HepG2 (cell line): Measurements from ENCODE around the gene ZSWIM5. TPM values are rescaled to one million over a fixed set of nuclear protein-coding genes. Genes with fewer than 3 reads are reported as not detected.

Experiments
- FOXA3 ChIP-seq: IDR thresholded peaks from 2 replicates; pipeline ENCODE4 v1.6.1; 2016; ENCODE audit warnings: missing genetic modification reagents, missing compliant biosample characterization
- FOXK2 ChIP-seq: fragments of 450-650 bp; IDR thresholded peaks from 2 replicates; pipeline ENCODE4 v1.6.1; 2016
- FOXP1 ChIP-seq, 2 experiments: fragments of 450-650 bp in 1 of 2; IDR thresholded peaks; 2 replicates each; pipeline ENCODE4 v1.6.1; 2017 to 2018; ENCODE audit warnings: antibody characterized with exemption in 1 of 2
- HNRNPK ChIP-seq: fragments of 200-400 bp; formaldehyde crosslinking; IDR thresholded peaks from 2 replicates; pipeline ENCODE4 v1.6.1; 2018; ENCODE audit warnings: low read length, low read depth, moderate library complexity, mild to moderate bottlenecking; ENCODE audit not compliant: poor library complexity, severe bottlenecking
- MAFF ChIP-seq: IDR thresholded peaks from 2 replicates; pipeline ENCODE4 v1.6.1; 2011; ENCODE audit warnings: low read depth, low read length, improper control_type of control experiment
- MEF2D ChIP-seq: sonication (generic); formaldehyde crosslinking; IDR thresholded peaks from 2 replicates; pipeline ENCODE4 v1.5.1; 2020; ENCODE audit warnings: mild to moderate bottlenecking, missing genetic modification reagents
- MZF1 ChIP-seq: sonication (generic); formaldehyde crosslinking; IDR thresholded peaks from 2 replicates; pipeline ENCODE4 v1.8.1; 2023; ENCODE audit warnings: mild to moderate bottlenecking, missing genetic modification reagents, borderline replicate concordance
- RARA ChIP-seq: IDR thresholded peaks from 2 replicates; pipeline ENCODE4 v1.6.1; 2016; ENCODE audit warnings: missing genetic modification reagents, missing compliant biosample characterization
- SIN3B ChIP-seq: fragments of 150-350 bp; IDR thresholded peaks from 2 replicates; pipeline ENCODE4 v1.6.1; 2014; ENCODE audit warnings: low read length
- THAP9 ChIP-seq: sonication (generic); formaldehyde crosslinking; IDR thresholded peaks from 2 replicates; pipeline ENCODE4; 2020; ENCODE audit warnings: missing genetic modification reagents, mild to moderate bottlenecking, borderline replicate concordance
- TMF1 ChIP-seq: sonication (generic); formaldehyde crosslinking; IDR thresholded peaks from 2 replicates; pipeline ENCODE4 v1.8.1; 2022; ENCODE audit warnings: low read depth, missing genetic modification reagents
- ZNF136 ChIP-seq: sonication (generic); formaldehyde crosslinking; IDR thresholded peaks from 2 replicates; pipeline ENCODE4 v1.8.1; 2022; ENCODE audit warnings: low read depth, mild to moderate bottlenecking, moderate library complexity, missing genetic modification reagents
- ZNF672 ChIP-seq: sonication (generic); formaldehyde crosslinking; IDR thresholded peaks from 2 replicates; pipeline ENCODE4 v1.8.1; 2022; ENCODE audit warnings: missing genetic modification reagents
- polyA plus RNA-seq, 8 experiments: library from polyadenylated mRNA; depleted of rRNA in 3 of 8; stranded (reverse) in 7 of 8; unstranded in 1 of 8; fragments of >200 nt; fragmentation: Illumina TruSeq in 4 of 8; extraction: Trizol in 4 of 8; gene quantifications; 2 replicates each; pipeline versions ENCODE4 v1.2.1 to v1.2.3, GENCODE V29; 2011 to 2016; ENCODE audit warnings: low read depth in 4 of 8, missing spikeins in 1 of 8, mixed read lengths in 1 of 8; ENCODE audit not compliant: insufficient read depth in 1 of 8
- total RNA-seq, 5 experiments: library from RNA; depleted of rRNA; stranded (reverse); fragments of >200 nt; fragmentation: Illumina TruSeq; extraction: Trizol; gene quantifications; 2 replicates each; pipeline ENCODE4 v1.2.3, GENCODE V29; 2016; ENCODE audit warnings: low read depth in 1 of 5
- TF ChIP-seq, protein P1 (sequence below): IDR thresholded peaks from 2 replicates; pipeline ENCODE4 v1.4.0; 2020; ENCODE audit warnings: mild to moderate bottlenecking, missing genetic modification reagents

The ZSWIM5 gene
- total and polyA plus RNA-seq, 2 of the 13 experiments (the other 11 are each of a cell fraction or from before 2014, with no cell fraction given) = 11.0 to 20.6 TPM

GRCh38 chr1:45116820-45117219 is 89.6 kb downstream of the ZSWIM5 start (continued):
- TF ChIP-seq HNRNPK (no peak), TMF1 (CRISPR knock-in tag) (no peak), FOXP1 (IDR thresholded peaks at IDR 0.05) (no peak), FOXP1 (CRISPR knock-in tag; IDR thresholded peaks at IDR 0.05) (peak; percentile 38; the same call in 1 of the 2 replicates), MEF2D (CRISPR knock-in tag) (0 out of 2 replicates have a peak, but pooled peaks have one; percentile 21), THAP9 (no peak), ZNF136 (no peak), FOXK2 (no peak), ZNF672 (CRISPR knock-in tag) (no peak), SIN3B (no peak), RARA (0 out of 2 replicates have a peak, but pooled peaks have one; percentile 19), MAFF (no peak), FOXA3 (0 out of 2 replicates have a peak, but pooled peaks have one; percentile 19), MZF1 (CRISPR knock-in tag) (no peak)
- TF ChIP-seq, protein P1, sequence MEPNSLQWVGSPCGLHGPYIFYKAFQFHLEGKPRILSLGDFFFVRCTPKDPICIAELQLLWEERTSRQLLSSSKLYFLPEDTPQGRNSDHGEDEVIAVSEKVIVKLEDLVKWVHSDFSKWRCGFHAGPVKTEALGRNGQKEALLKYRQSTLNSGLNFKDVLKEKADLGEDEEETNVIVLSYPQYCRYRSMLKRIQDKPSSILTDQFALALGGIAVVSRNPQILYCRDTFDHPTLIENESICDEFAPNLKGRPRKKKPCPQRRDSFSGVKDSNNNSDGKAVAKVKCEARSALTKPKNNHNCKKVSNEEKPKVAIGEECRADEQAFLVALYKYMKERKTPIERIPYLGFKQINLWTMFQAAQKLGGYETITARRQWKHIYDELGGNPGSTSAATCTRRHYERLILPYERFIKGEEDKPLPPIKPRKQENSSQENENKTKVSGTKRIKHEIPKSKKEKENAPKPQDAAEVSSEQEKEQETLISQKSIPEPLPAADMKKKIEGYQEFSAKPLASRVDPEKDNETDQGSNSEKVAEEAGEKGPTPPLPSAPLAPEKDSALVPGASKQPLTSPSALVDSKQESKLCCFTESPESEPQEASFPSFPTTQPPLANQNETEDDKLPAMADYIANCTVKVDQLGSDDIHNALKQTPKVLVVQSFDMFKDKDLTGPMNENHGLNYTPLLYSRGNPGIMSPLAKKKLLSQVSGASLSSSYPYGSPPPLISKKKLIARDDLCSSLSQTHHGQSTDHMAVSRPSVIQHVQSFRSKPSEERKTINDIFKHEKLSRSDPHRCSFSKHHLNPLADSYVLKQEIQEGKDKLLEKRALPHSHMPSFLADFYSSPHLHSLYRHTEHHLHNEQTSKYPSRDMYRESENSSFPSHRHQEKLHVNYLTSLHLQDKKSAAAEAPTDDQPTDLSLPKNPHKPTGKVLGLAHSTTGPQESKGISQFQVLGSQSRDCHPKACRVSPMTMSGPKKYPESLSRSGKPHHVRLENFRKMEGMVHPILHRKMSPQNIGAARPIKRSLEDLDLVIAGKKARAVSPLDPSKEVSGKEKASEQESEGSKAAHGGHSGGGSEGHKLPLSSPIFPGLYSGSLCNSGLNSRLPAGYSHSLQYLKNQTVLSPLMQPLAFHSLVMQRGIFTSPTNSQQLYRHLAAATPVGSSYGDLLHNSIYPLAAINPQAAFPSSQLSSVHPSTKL (CRISPR knock-in tag) = peak; percentile 57; the same call in 1 of the 2 replicates
